ENCODE measurements around the gene RNF151. TPM values are rescaled to one million over a fixed set of nuclear protein-coding genes. Genes with fewer than 3 reads are reported as not detected.

Gene RNF151
- total RNA-seq, 1 experiment from 2014 or later, result not detected

DNA sequence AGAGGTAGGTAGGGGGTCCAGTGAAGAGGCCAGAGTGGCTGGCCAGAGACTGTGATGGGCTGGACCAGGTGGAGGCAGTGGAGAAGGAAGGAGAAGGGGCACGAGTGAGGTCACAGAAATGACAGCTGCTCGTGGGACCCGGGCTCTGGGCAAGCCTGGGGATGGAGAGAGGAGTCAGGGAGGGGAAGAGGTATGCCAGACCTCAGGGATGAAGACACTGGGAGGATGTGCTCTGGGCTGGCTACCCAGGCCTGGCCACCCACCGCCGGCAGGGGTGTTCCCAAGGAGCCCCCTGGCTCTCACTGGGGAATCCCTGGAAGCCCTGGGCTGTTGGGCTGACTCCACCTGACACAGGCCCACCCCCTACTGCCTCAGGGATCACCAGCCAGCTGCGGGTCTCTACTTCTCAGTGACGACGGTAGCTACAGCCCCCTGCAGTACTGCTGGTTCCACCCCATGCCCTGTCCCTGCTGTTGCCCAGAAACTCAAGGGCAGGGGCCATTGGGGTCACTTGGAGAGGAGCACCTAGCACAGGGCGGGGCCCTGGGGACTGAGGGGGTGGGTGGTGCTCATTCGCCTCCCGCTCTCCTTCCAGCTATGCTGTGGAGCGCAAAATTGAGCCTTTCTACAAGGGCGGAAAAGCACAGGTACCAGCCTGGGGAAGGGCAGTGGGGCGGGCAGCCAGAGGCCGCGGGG is 7.0 kb downstream of the RNF151 start:
- H3K9me3 Mint-ChIP-seq (ENCODE audit: unreplicated experiment), result no peaks in the 10 kb centered on the region
- no TSS peak for BruUV-seq (replicated peaks)
- DNase-seq (ENCODE audit: unreplicated experiment), result no peak
- CTCF ChIA-PET, result interaction anchor here (0.8 to 1.3 kb wide), 2 partner anchors 9 to 10 kb away, joined by 3 read pairs; no protein-coding TSS in a partner anchor
- peaks cover 13% of the 10 kb centered on the region for H3K4me1 Mint-ChIP-seq (ENCODE audit: insufficient read depth, unreplicated experiment)
- peak overlapping the region; percentile 92 for H3K4me3 Mint-ChIP-seq (ENCODE audit: unreplicated experiment)
- H3K36me3 Mint-ChIP-seq (ENCODE audit: insufficient read depth, unreplicated experiment), result peaks cover 21% of the 10 kb centered on the region
- H3K27ac Mint-ChIP-seq (ENCODE audit: low read depth, unreplicated experiment), result no peak overlapping the region
- TF ChIP-seq, protein P1, sequence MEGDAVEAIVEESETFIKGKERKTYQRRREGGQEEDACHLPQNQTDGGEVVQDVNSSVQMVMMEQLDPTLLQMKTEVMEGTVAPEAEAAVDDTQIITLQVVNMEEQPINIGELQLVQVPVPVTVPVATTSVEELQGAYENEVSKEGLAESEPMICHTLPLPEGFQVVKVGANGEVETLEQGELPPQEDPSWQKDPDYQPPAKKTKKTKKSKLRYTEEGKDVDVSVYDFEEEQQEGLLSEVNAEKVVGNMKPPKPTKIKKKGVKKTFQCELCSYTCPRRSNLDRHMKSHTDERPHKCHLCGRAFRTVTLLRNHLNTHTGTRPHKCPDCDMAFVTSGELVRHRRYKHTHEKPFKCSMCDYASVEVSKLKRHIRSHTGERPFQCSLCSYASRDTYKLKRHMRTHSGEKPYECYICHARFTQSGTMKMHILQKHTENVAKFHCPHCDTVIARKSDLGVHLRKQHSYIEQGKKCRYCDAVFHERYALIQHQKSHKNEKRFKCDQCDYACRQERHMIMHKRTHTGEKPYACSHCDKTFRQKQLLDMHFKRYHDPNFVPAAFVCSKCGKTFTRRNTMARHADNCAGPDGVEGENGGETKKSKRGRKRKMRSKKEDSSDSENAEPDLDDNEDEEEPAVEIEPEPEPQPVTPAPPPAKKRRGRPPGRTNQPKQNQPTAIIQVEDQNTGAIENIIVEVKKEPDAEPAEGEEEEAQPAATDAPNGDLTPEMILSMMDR (IDR thresholded peaks at IDR 0.05; ENCODE audit: unreplicated experiment), result no peak
- intact Hi-C loops (cut with micrococcal nuclease), result no loop called here
- POLR2A ChIA-PET, result interaction anchor here (0.9 to 1.5 kb wide), 2 partner anchors 9 to 10 kb away, joined by 3 to 9 read pairs; partner anchors contain the start of genes GFER and RPS2
- H3K27me3 Mint-ChIP-seq (ENCODE audit: insufficient read depth, unreplicated experiment), result no peaks in the 10 kb centered on the region

DNA sequence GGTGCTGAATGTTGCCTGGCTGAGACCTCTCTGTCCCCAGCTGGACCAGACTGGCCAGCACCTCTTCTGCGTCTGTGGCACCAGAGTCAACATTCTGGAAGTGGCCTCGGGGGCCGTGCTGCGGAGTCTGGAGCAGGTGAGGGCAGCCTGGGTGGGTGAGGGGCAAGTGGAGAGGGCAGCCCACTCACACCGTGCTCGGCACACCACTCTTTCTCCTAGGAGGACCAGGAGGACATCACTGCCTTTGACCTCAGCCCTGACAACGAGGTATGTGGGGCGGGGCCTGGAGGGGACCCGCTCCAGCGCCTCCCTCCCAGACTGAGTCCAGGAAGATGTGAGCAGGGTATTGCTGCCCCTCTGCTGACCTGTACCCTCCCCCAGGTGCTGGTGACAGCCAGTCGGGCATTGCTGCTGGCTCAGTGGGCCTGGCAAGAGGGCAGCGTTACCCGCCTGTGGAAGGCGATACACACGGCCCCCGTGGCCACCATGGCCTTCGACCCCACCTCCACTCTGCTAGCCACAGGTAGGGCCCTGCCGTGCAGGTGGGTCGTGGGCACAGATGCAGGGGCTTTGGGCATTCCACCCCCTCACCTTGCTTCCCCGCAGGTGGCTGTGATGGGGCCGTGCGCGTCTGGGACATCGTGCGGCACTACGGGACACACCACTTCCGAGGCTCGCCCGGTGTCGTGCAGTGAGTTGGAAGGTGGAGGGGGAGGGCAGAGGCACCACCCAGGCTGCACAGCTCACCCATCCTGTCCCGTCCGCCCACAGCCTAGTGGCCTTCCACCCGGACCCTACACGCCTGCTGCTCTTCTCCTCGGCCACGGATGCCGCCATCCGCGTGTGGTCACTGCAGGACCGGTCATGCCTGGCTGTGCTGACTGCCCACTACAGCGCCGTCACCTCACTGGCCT is 7.8 kb downstream of the RNF151 start:
- no peak for DNase-seq (ENCODE audit: unreplicated experiment)

GRCh38 chr16:1975432-1976215 is 9.0 kb downstream of the RNF151 start:
- H3K4me3 Mint-ChIP-seq (ENCODE audit: unreplicated experiment), result no peak overlapping the region
- H3K36me3 Mint-ChIP-seq (ENCODE audit: insufficient read depth, unreplicated experiment), result peaks cover 30% of the 10 kb centered on the region
- intact Hi-C loops (cut with micrococcal nuclease), result no loop called here
- CTCF ChIA-PET, result no interaction called here
- H3K27me3 Mint-ChIP-seq (ENCODE audit: insufficient read depth, unreplicated experiment), result no peaks in the 10 kb centered on the region
- H3K9me3 Mint-ChIP-seq (ENCODE audit: unreplicated experiment), result no peaks in the 10 kb centered on the region
- BruUV-seq (replicated peaks), result TSS peak; percentile 10
- TF ChIP-seq, protein P1 (IDR thresholded peaks at IDR 0.05; ENCODE audit: unreplicated experiment), result no peak
- peaks cover 13% of the 10 kb centered on the region for H3K4me1 Mint-ChIP-seq (ENCODE audit: insufficient read depth, unreplicated experiment)
- no peak for DNase-seq (ENCODE audit: unreplicated experiment)
- H3K27ac Mint-ChIP-seq (ENCODE audit: low read depth, unreplicated experiment), result no peak overlapping the region
- POLR2A ChIA-PET, result interaction anchor here (0.5 to 1.2 kb wide), 5 partner anchors 9 to 512 kb away, joined by 3 to 6 read pairs (median 3); partner anchors contain the start of gene RPS2

More for the DNA sequence above, 7.8 kb downstream of the RNF151 start:
- peaks cover 13% of the 10 kb centered on the region for H3K4me1 Mint-ChIP-seq (ENCODE audit: insufficient read depth, unreplicated experiment)
- ChIA-PET POLR2A (interaction anchor here (1.1 to 1.5 kb wide), 3 partner anchors 9 to 10 kb away, joined by 6 to 9 read pairs (median 6); partner anchors contain the start of gene RPS2), CTCF (interaction anchor here (1.3 kb wide), 1 partner anchor 11 kb away, joined by 3 read pairs; no protein-coding TSS in a partner anchor)
- no TSS peak for BruUV-seq (replicated peaks)
- no peak overlapping the region for H3K4me3 Mint-ChIP-seq (ENCODE audit: unreplicated experiment)
- no peak overlapping the region for H3K27ac Mint-ChIP-seq (ENCODE audit: low read depth, unreplicated experiment)
- no peaks in the 10 kb centered on the region for H3K27me3 Mint-ChIP-seq (ENCODE audit: insufficient read depth, unreplicated experiment)
- no peaks in the 10 kb centered on the region for H3K9me3 Mint-ChIP-seq (ENCODE audit: unreplicated experiment)
- peaks cover 25% of the 10 kb centered on the region for H3K36me3 Mint-ChIP-seq (ENCODE audit: insufficient read depth, unreplicated experiment)
- TF ChIP-seq, protein P1 (IDR thresholded peaks at IDR 0.05; ENCODE audit: unreplicated experiment), result no peak
- intact Hi-C loops (cut with micrococcal nuclease), result no loop called here
